Activated CD4-positive, CD25-positive, alpha-beta regulatory T cell treated with anti-CD3 and anti-CD28 coated beads, Interleukin-2, amount 50 U/mL, for 16 hours (primary cell): ENCODE measurements around the gene USP3.
"Not testable (repeated sequence)": the region's sequence is repeated elsewhere in the genome, so short reads cannot be mapped to it uniquely, and the experiment has no call there.

ENCODE experiments used
- DNase-seq: peaks from one replicate; pipeline ENCODE4 v3.0.0-alpha.2; 2020; ENCODE audit warnings: low read depth, low spot score

USP3 gene

GRCh38 chr15:63475707-63476106 lies 28.7 kb upstream of the USP3 start:
- no peak for DNase-seq

GRCh38 chr15:63476229-63476632 lies 28.2 kb upstream of the USP3 start:
- DNase-seq = no peak

- DNase-seq = no peak
Measured at GRCh38 chr15:63478243-63478642, 26.1 kb upstream of the USP3 start.

GRCh38 chr15:63480441-63480821 lies 24.0 kb upstream of the USP3 start:
- no peak for DNase-seq

GRCh38 chr15:63481105-63481810 lies 23.1 kb upstream of the USP3 start:
- no peak for DNase-seq

- no peak for DNase-seq
Measured at GRCh38 chr15:63482874-63483323, 21.5 kb upstream of the USP3 start.

GRCh38 chr15:63483521-63484371 lies 20.6 kb upstream of the USP3 start:
- DNase-seq = no peak

- DNase-seq = no peak
Measured at GRCh38 chr15:63484433-63485186, 19.8 kb upstream of the USP3 start.

GRCh38 chr15:63487076-63487757 lies 17.2 kb upstream of the USP3 start:
- DNase-seq = peak; percentile 82

- not testable (repeated sequence) for DNase-seq
Measured at GRCh38 chr15:63487758-63488397, 16.5 kb upstream of the USP3 start.

- DNase-seq = no peak
Measured at GRCh38 chr15:63488398-63488960, 15.9 kb upstream of the USP3 start.

- no peak for DNase-seq
Measured at GRCh38 chr15:63489352-63489751, 15.0 kb upstream of the USP3 start.

- no peak for DNase-seq
Measured at GRCh38 chr15:63490345-63491034, 13.9 kb upstream of the USP3 start.

GRCh38 chr15:63491116-63491827 lies 13.1 kb upstream of the USP3 start:
- no peak for DNase-seq

- DNase-seq = no peak
Measured at GRCh38 chr15:63491979-63492378, 12.4 kb upstream of the USP3 start.

GRCh38 chr15:63492541-63493077 lies 11.8 kb upstream of the USP3 start:
- DNase-seq = no peak

GRCh38 chr15:63493436-63493835 lies 11.0 kb upstream of the USP3 start:
- DNase-seq = no peak

- no peak for DNase-seq
Measured at GRCh38 chr15:63494408-63494807, 10.0 kb upstream of the USP3 start.

- no peak for DNase-seq
Measured at GRCh38 chr15:63495343-63495742, 9.1 kb upstream of the USP3 start.
